Osteocyte (in vitro differentiated cells): Measurements from ENCODE around the gene TRPC3. TPM values are rescaled to one million over a fixed set of nuclear protein-coding genes. Genes with fewer than 3 reads are reported as not detected.
"Not testable (repeated sequence)": the region's sequence is repeated elsewhere in the genome, so short reads cannot be mapped to it uniquely, and the experiment has no call there.

Source experiments
- DNase-seq: peaks from one replicate; pipeline ENCODE4 v3.0.0; 2021; ENCODE audit warnings: mixed read lengths; ENCODE audit not compliant: unreplicated experiment; ENCODE audit errors: extremely low spot score
- H3K27ac Mint-ChIP-seq: one replicate; pipeline ENCODE4 v1.8.0; 2021; ENCODE audit warnings: mild to moderate bottlenecking, mixed read lengths; ENCODE audit not compliant: unreplicated experiment
- H3K27me3 Mint-ChIP-seq: one replicate; pipeline ENCODE4 v1.8.0; 2021; ENCODE audit warnings: mixed read lengths; ENCODE audit not compliant: unreplicated experiment
- H3K36me3 Mint-ChIP-seq: one replicate; pipeline ENCODE4 v1.8.0; 2021; ENCODE audit warnings: mixed read lengths; ENCODE audit not compliant: unreplicated experiment
- H3K4me1 Mint-ChIP-seq: one replicate; pipeline ENCODE4 v1.8.0; 2021; ENCODE audit warnings: mixed read lengths; ENCODE audit not compliant: unreplicated experiment
- H3K4me3 Mint-ChIP-seq: one replicate; pipeline ENCODE4 v1.8.0; 2021; ENCODE audit warnings: mild to moderate bottlenecking, moderate library complexity, mixed read lengths; ENCODE audit not compliant: unreplicated experiment
- H3K9me3 Mint-ChIP-seq: one replicate; pipeline ENCODE4 v1.8.0; 2021; ENCODE audit warnings: mixed read lengths; ENCODE audit not compliant: unreplicated experiment
- total RNA-seq: library from RNA; stranded (reverse); gene quantifications from 2 replicates; pipeline ENCODE4 v1.2.1, GENCODE V29; 2021
- TF ChIP-seq, protein P1 (sequence below): fragments of 200-600 bp; sonication (generic); IDR thresholded peaks from 2 replicates; pipeline ENCODE4 v1.5.0; 2021; ENCODE audit warnings: antibody characterized with exemption, mild to moderate bottlenecking, moderate library complexity

Gene TRPC3
- total RNA-seq, 1 donor from 2014 or later, result 0.67 TPM

DNA sequence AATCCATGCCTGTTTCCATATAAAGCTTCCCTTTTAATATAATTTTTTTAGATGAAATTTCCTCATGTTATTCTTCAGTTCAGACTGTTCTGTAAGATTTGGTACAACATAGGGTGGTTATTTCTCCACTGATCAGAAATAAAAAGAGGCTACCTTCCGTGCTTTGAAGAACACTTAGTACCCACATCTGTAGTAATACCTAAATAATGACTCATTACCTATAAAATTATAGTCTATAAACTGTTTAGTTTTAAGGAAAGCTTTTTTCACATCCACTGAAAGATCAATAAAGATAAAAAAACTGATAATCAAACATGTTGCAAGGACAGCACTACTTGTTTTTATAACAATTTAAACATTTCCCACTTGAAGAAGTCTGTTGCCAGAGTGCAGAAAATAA lies 23.9 kb downstream of the TRPC3 start:
- Mint-ChIP-seq H3K27me3 (peaks cover 3% of the 10 kb centered on the region), H3K9me3 (no peaks in the 10 kb centered on the region), H3K4me3 (no peak overlapping the region), H3K27ac (no peak overlapping the region), H3K4me1 (no peaks in the 10 kb centered on the region), H3K36me3 (no peaks in the 10 kb centered on the region)
- no peak for DNase-seq
- TF ChIP-seq, protein P1, sequence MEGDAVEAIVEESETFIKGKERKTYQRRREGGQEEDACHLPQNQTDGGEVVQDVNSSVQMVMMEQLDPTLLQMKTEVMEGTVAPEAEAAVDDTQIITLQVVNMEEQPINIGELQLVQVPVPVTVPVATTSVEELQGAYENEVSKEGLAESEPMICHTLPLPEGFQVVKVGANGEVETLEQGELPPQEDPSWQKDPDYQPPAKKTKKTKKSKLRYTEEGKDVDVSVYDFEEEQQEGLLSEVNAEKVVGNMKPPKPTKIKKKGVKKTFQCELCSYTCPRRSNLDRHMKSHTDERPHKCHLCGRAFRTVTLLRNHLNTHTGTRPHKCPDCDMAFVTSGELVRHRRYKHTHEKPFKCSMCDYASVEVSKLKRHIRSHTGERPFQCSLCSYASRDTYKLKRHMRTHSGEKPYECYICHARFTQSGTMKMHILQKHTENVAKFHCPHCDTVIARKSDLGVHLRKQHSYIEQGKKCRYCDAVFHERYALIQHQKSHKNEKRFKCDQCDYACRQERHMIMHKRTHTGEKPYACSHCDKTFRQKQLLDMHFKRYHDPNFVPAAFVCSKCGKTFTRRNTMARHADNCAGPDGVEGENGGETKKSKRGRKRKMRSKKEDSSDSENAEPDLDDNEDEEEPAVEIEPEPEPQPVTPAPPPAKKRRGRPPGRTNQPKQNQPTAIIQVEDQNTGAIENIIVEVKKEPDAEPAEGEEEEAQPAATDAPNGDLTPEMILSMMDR, result no peak

DNA sequence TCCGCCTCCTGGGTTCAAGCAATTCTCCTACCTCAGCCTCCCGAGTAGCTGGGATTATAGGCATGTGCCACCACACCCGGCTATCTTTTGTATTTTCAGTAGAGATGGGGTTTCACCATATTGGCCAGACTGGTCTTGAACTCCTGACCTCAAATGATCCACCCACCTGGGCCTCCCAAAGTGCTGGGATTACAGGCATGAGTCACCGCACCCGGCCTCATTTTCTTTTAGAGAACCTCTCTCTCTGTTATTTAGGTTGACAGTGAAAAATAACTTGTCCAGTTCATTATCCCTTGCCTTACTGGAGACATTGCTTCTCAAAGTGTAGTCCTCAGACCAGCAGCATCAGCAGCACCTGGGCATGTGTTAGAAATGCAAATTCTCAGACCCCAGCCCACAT lies 25.4 kb downstream of the TRPC3 start:
- not testable (repeated sequence) for H3K4me1 Mint-ChIP-seq, H3K27me3 Mint-ChIP-seq, H3K9me3 Mint-ChIP-seq, H3K27ac Mint-ChIP-seq, H3K4me3 Mint-ChIP-seq, DNase-seq, H3K36me3 Mint-ChIP-seq

DNA sequence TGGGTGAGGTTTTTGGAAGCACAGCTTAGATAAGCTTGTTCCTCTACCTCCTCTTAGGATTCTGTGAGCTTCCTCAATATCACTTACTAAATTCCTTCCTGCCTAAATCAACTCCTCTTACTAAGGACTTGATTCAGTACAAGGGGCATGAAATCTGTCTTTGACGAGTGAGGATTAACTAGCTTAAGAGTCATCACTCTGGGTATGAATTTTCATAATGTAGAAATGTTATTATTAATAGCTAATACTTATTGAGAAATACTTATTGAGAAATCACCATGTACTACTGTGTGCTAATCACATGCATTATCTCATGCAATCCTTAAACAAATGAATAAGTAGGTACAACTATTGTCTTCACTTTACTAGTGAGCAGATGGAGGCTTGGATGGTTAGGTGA lies 28.6 kb downstream of the TRPC3 start:
- H3K36me3 Mint-ChIP-seq, result no peaks in the 10 kb centered on the region
- no peak overlapping the region for H3K27ac Mint-ChIP-seq
- no peak overlapping the region for H3K4me3 Mint-ChIP-seq
- TF ChIP-seq, protein P1, result no peak
- peaks cover 7% of the 10 kb centered on the region for H3K27me3 Mint-ChIP-seq
- no peak for DNase-seq
- no peaks in the 10 kb centered on the region for H3K9me3 Mint-ChIP-seq
- H3K4me1 Mint-ChIP-seq, result no peaks in the 10 kb centered on the region

DNA sequence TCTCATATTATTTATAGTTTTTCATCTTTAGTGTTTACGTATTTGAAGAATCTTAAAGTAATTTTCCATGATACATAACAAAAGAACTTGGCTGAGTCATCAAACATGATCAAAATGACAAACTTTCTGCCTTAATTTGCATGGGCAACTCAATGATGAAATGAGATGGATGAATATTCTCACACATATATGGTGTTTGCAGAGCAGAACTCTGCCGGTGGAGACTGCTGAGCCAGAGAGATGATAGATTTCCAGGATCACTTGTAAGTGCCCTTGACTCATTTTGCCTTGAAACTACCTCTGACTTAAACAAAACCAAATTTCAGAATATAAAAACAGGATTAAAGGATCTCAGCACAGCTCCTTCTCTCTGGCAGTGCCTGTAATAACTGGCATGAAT lies 38.2 kb downstream of the TRPC3 start:
- Mint-ChIP-seq H3K4me1 (no peaks in the 10 kb centered on the region), H3K36me3 (no peaks in the 10 kb centered on the region), H3K27me3 (peaks cover 4% of the 10 kb centered on the region), H3K27ac (no peak overlapping the region), H3K9me3 (no peaks in the 10 kb centered on the region), H3K4me3 (no peak overlapping the region)
- TF ChIP-seq, protein P1, result no peak
- no peak for DNase-seq

DNA sequence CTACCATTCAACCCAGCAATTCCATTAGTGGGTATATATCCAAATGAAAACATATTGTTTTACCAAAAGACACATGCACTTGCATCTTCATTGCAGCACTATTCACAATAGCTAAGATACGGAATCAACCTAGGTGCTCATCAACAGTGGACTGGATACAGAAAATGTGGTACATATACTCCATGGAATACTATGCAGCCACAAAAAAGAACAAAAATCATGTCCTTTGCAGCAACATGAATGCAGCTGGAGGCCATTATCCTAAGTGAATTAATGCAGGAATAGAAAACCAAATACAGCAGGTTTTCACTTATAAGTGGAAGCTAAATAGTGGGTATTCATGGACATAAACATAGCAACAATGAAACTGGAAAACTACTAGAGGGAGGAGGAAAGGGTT lies 43.5 kb downstream of the TRPC3 start:
- H3K27me3 Mint-ChIP-seq, result peaks cover 23% of the 10 kb centered on the region
- no peak overlapping the region for H3K4me3 Mint-ChIP-seq
- H3K36me3 Mint-ChIP-seq, result no peaks in the 10 kb centered on the region

More for the DNA sequence above, 43.5 kb downstream of the TRPC3 start:
- no peak for DNase-seq
- Mint-ChIP-seq H3K9me3 (no peaks in the 10 kb centered on the region), H3K4me1 (no peaks in the 10 kb centered on the region), H3K27ac (no peak overlapping the region)
- TF ChIP-seq, protein P1, result no peak
